HUES6 (cell line): ENCODE data around the gene MRPL32.

Source experiments
- H3K27ac ChIP-seq: 2 replicates; pipeline ENCODE4 v1.7.0; 2013; ENCODE audit warnings: low read depth, mild to moderate bottlenecking, low read length, inconsistent platforms
- H3K27me3 ChIP-seq: 2 replicates; pipeline ENCODE4 v1.6.1; 2013; ENCODE audit warnings: low read length; ENCODE audit not compliant: control insufficient read depth, insufficient read depth
- H3K36me3 ChIP-seq: 2 replicates; pipeline ENCODE4 v1.6.1; 2013; ENCODE audit warnings: low read length; ENCODE audit not compliant: control insufficient read depth, insufficient read depth
- H3K4me1 ChIP-seq: 2 replicates; pipeline ENCODE4 v1.6.1; 2013; ENCODE audit warnings: low read length; ENCODE audit not compliant: control insufficient read depth, insufficient read depth
- H3K4me3 ChIP-seq: 2 replicates; pipeline ENCODE4 v1.5.1; 2013; ENCODE audit warnings: low read depth, low read length
- H3K9ac ChIP-seq: one replicate; pipeline ENCODE4 v1.6.1; 2013; ENCODE audit warnings: mild to moderate bottlenecking, low read length
- H3K9me3 ChIP-seq: 2 replicates; pipeline ENCODE4 v1.6.1; 2013; ENCODE audit warnings: low read depth, low read length; ENCODE audit not compliant: control insufficient read depth, insufficient read depth

MRPL32 gene

DNA sequence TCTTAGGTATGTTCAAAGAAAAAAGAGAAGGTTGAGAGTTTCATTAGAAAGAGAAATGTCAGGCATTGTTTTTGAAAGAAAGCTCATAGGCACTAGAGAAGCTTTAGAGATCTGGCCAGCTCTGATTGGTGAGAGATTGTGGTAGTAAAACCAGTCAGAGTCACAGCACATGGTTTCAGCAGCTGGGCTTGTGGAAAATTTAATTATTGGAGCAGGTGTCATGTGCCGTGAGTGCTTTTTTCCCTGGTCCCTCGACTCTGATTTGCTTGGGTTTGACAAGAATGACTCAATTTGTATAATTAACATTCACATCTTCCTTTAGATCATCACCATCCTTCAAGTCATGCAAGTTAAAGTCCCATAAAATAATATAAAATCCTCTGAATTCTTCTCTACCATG lies 35.2 kb downstream of the MRPL32 start:
- Histone ChIP-seq H3K27ac (no peak overlapping the region), H3K4me3 (no peak overlapping the region), H3K9ac (no peak overlapping the region), H3K4me1 (peaks cover 24% of the 10 kb centered on the region), H3K27me3 (no peaks in the 10 kb centered on the region), H3K9me3 (no peaks in the 10 kb centered on the region; the same call in 1 of the 2 replicates), H3K36me3 (no peaks in the 10 kb centered on the region)

- no peaks in the 10 kb centered on the region; the same call in 1 of the 2 replicates for H3K9me3 ChIP-seq
- H3K4me1 ChIP-seq = no peaks in the 10 kb centered on the region
- no peak overlapping the region for H3K27ac ChIP-seq
- H3K4me3 ChIP-seq = no peak overlapping the region
- H3K36me3 ChIP-seq = no peaks in the 10 kb centered on the region
- H3K9ac ChIP-seq = no peak overlapping the region
- H3K27me3 ChIP-seq = no peaks in the 10 kb centered on the region
These were observed 40.7 kb downstream of the MRPL32 start for GRCh38 chr7:42972699-42973500.

GRCh38 chr7:42976371-42976770 lies 44.2 kb downstream of the MRPL32 start:
- Histone ChIP-seq H3K27me3 (no peaks in the 10 kb centered on the region), H3K27ac (no peak overlapping the region), H3K4me3 (no peak overlapping the region), H3K4me1 (no peaks in the 10 kb centered on the region), H3K9me3 (no peaks in the 10 kb centered on the region), H3K36me3 (no peaks in the 10 kb centered on the region), H3K9ac (no peak overlapping the region)

- Histone ChIP-seq H3K9ac (no peak overlapping the region), H3K36me3 (no peaks in the 10 kb centered on the region), H3K27ac (no peak overlapping the region), H3K4me3 (no peak overlapping the region), H3K4me1 (no peaks in the 10 kb centered on the region), H3K9me3 (peaks cover 3% of the 10 kb centered on the region; the same call in 1 of the 2 replicates), H3K27me3 (no peaks in the 10 kb centered on the region)
These were observed 46.3 kb downstream of the MRPL32 start for GRCh38 chr7:42978496-42978895.

GRCh38 chr7:42980084-42980483 lies 47.9 kb downstream of the MRPL32 start:
- no peak overlapping the region for H3K27ac ChIP-seq
- H3K4me1 ChIP-seq = no peaks in the 10 kb centered on the region
- no peaks in the 10 kb centered on the region for H3K36me3 ChIP-seq
- H3K27me3 ChIP-seq = no peaks in the 10 kb centered on the region
- H3K9ac ChIP-seq = no peak overlapping the region
- H3K9me3 ChIP-seq = peaks cover 10% of the 10 kb centered on the region; the same call in 1 of the 2 replicates
- H3K4me3 ChIP-seq = no peak overlapping the region

- no peaks in the 10 kb centered on the region for H3K36me3 ChIP-seq
- H3K4me1 ChIP-seq = no peaks in the 10 kb centered on the region
- no peak overlapping the region for H3K27ac ChIP-seq
- H3K27me3 ChIP-seq = no peaks in the 10 kb centered on the region
- peaks cover 10% of the 10 kb centered on the region; the same call in 1 of the 2 replicates for H3K9me3 ChIP-seq
- H3K4me3 ChIP-seq = no peak overlapping the region
- H3K9ac ChIP-seq = no peak overlapping the region
These were observed 48.3 kb downstream of the MRPL32 start for GRCh38 chr7:42980514-42980913.

- Histone ChIP-seq H3K27ac (no peak overlapping the region), H3K36me3 (no peaks in the 10 kb centered on the region), H3K9me3 (peaks cover 10% of the 10 kb centered on the region; the same call in 1 of the 2 replicates), H3K9ac (no peak overlapping the region), H3K27me3 (no peaks in the 10 kb centered on the region), H3K4me3 (no peak overlapping the region), H3K4me1 (no peaks in the 10 kb centered on the region)
These were observed 49.4 kb downstream of the MRPL32 start for GRCh38 chr7:42981601-42982000.

- Histone ChIP-seq H3K36me3 (no peaks in the 10 kb centered on the region), H3K9ac (no peak overlapping the region), H3K27me3 (no peaks in the 10 kb centered on the region), H3K4me3 (no peak overlapping the region), H3K4me1 (no peaks in the 10 kb centered on the region), H3K9me3 (peaks cover 10% of the 10 kb centered on the region; the same call in 1 of the 2 replicates), H3K27ac (no peak overlapping the region)
These were observed 50.5 kb downstream of the MRPL32 start for GRCh38 chr7:42982604-42983115.

DNA sequence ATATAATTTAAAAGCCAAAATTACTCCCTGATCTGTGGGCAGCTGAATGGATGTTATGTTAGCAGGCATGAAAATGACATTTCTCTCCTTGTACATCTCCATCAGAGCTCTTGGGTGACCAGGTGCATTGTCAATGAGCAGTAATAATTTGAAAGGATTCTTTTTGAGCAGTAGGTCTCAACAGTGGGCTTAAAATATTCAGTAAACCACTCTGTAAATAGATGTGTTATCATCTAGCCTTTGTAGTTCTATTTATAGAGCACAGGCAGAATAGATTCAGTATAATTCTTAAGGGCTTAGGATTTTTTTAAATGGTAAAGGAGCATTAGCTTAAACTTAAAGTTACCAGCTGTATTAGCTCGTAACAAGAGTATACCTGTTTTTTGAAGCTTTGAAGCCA lies 52.0 kb downstream of the MRPL32 start:
- H3K36me3 ChIP-seq = no peaks in the 10 kb centered on the region
- no peaks in the 10 kb centered on the region for H3K27me3 ChIP-seq
- peaks cover 10% of the 10 kb centered on the region; the same call in 1 of the 2 replicates for H3K9me3 ChIP-seq
- H3K9ac ChIP-seq = no peak overlapping the region
- no peak overlapping the region for H3K4me3 ChIP-seq
- no peaks in the 10 kb centered on the region for H3K4me1 ChIP-seq
- H3K27ac ChIP-seq = no peak overlapping the region

- H3K27ac ChIP-seq = no peak overlapping the region
- H3K9me3 ChIP-seq = peaks cover 10% of the 10 kb centered on the region; the same call in 1 of the 2 replicates
- no peaks in the 10 kb centered on the region for H3K27me3 ChIP-seq
- H3K4me3 ChIP-seq = no peak overlapping the region
- H3K9ac ChIP-seq = no peak overlapping the region
- no peaks in the 10 kb centered on the region for H3K36me3 ChIP-seq
- H3K4me1 ChIP-seq = no peaks in the 10 kb centered on the region
These were observed 54.0 kb downstream of the MRPL32 start for GRCh38 chr7:42986213-42986612.

GRCh38 chr7:42986781-42987248 lies 54.6 kb downstream of the MRPL32 start:
- H3K36me3 ChIP-seq = no peaks in the 10 kb centered on the region
- no peak overlapping the region for H3K4me3 ChIP-seq
- no peak overlapping the region for H3K27ac ChIP-seq
- peaks cover 10% of the 10 kb centered on the region; the same call in 1 of the 2 replicates for H3K9me3 ChIP-seq
- H3K9ac ChIP-seq = no peak overlapping the region
- no peaks in the 10 kb centered on the region for H3K4me1 ChIP-seq
- H3K27me3 ChIP-seq = no peaks in the 10 kb centered on the region
